GM23338 (cell line): ENCODE measurements around the gene PTBP3. TPM values are rescaled to one million over a fixed set of nuclear protein-coding genes. Genes with fewer than 3 reads are reported as not detected.

Source experiments
- ATAC-seq: fragments of 200-7000 bp; cut with Tn5 transposase; 3 replicates; pipeline ENCODE4 v1.9.1; 2020
- DNase-seq: peaks from one replicate; pipeline ENCODE4 v3.0.0-alpha.2; 2015; ENCODE audit warnings: low spot score
- H2AFZ ChIP-seq: fragments of 200-600 bp; sonication (generic); 2 replicates; pipeline ENCODE4 v1.8.0; 2016; ENCODE audit warnings: antibody characterized with exemption, mild to moderate bottlenecking, moderate library complexity
- H3F3A ChIP-seq: fragments of 200-600 bp; sonication (generic); replicated peaks from 2 replicates; pipeline ENCODE4 v1.8.0; 2017; ENCODE audit warnings: antibody characterized with exemption, mixed run types, low read depth
- H3K27ac ChIP-seq: fragments of 200-600 bp; sonication (generic); 2 replicates; pipeline ENCODE4 v1.6.1; 2016; ENCODE audit warnings: low read depth
- H3K27me3 ChIP-seq: fragments of 200-600 bp; sonication (generic); 2 replicates; pipeline ENCODE4 v1.8.0; 2016; ENCODE audit warnings: mild to moderate bottlenecking, mixed run types, moderate library complexity; ENCODE audit not compliant: insufficient read depth
- H3K36me3 ChIP-seq: fragments of 200-600 bp; sonication (generic); 2 replicates; pipeline ENCODE4 v1.8.0; 2016; ENCODE audit warnings: mild to moderate bottlenecking; ENCODE audit not compliant: insufficient read depth
- H3K4me1 ChIP-seq: fragments of 200-600 bp; sonication (generic); 2 replicates; pipeline ENCODE4 v1.8.0; 2016; ENCODE audit warnings: mild to moderate bottlenecking, moderate library complexity; ENCODE audit not compliant: insufficient read depth
- H3K4me2 ChIP-seq: fragments of 200-600 bp; sonication (generic); 2 replicates; pipeline ENCODE4 v1.7.1; 2017; ENCODE audit warnings: mixed run types
- H3K4me3 ChIP-seq: fragments of 200-600 bp; sonication (generic); 2 replicates; pipeline ENCODE4 v1.6.1; 2016; ENCODE audit warnings: mixed run types
- H3K79me2 ChIP-seq: fragments of 200-600 bp; sonication (generic); replicated peaks from 2 replicates; pipeline ENCODE4 v1.8.0; 2017; ENCODE audit warnings: mild to moderate bottlenecking; ENCODE audit not compliant: insufficient read depth
- H3K9me2 ChIP-seq: fragments of 200-600 bp; sonication (generic); 2 replicates; pipeline ENCODE4 v1.8.0; 2017; ENCODE audit not compliant: insufficient read depth
- H4K20me1 ChIP-seq: fragments of 200-600 bp; sonication (generic); replicated peaks from 2 replicates; pipeline ENCODE4 v1.8.0; 2017; ENCODE audit warnings: mild to moderate bottlenecking; ENCODE audit not compliant: insufficient read depth
- H3K27ac Mint-ChIP-seq: 2 replicates; pipeline ENCODE4 v1.8.0; 2020; ENCODE audit warnings: inconsistent platforms, mild to moderate bottlenecking, moderate library complexity, mixed read lengths
- H3K27me3 Mint-ChIP-seq: 3 replicates; pipeline ENCODE4 v1.8.0; 2022; ENCODE audit warnings: low read depth, mild to moderate bottlenecking, moderate library complexity, mixed read lengths, inconsistent platforms; ENCODE audit not compliant: insufficient read depth, poor library complexity
- H3K36me3 Mint-ChIP-seq: 3 replicates; pipeline ENCODE4 v1.8.0; 2021; ENCODE audit warnings: low read depth, mild to moderate bottlenecking, inconsistent platforms, moderate library complexity, mixed read lengths
- H3K4me1 Mint-ChIP-seq: 3 replicates; pipeline ENCODE4 v1.8.0; 2020; ENCODE audit warnings: mild to moderate bottlenecking, inconsistent platforms, mixed read lengths
- H3K4me3 Mint-ChIP-seq: 3 replicates; pipeline ENCODE4 v1.8.0; 2021; ENCODE audit warnings: moderate library complexity, mild to moderate bottlenecking, inconsistent platforms, mixed read lengths
- H3K9me3 Mint-ChIP-seq: 3 replicates; pipeline ENCODE4 v1.8.0; 2020; ENCODE audit warnings: moderate library complexity, mild to moderate bottlenecking, inconsistent platforms, mixed read lengths
- CREB1 ChIP-seq: fragments of 250-450 bp; sonication (Bioruptor Pico); IDR thresholded peaks from 2 replicates; pipeline ENCODE4 v1.5.0; 2020; ENCODE audit warnings: low read depth, mild to moderate bottlenecking, moderate library complexity
- ETS1 ChIP-seq: IDR thresholded peaks from 2 replicates; pipeline ENCODE4 v1.6.1; 2016; ENCODE audit warnings: antibody characterized with exemption
- EZH2 ChIP-seq: fragments of 200-600 bp; sonication (generic); IDR thresholded peaks from one replicate; pipeline ENCODE4 v1.8.0; 2017; ENCODE audit warnings: antibody characterized with exemption, mild to moderate bottlenecking, low read depth; ENCODE audit not compliant: unreplicated experiment
- EZH2phosphoT487 ChIP-seq: fragments of 200-600 bp; sonication (generic); IDR thresholded peaks from one replicate; pipeline ENCODE4 v1.8.1; 2018; ENCODE audit warnings: antibody characterized with exemption; ENCODE audit not compliant: unreplicated experiment
- JUNB ChIP-seq: IDR thresholded peaks from one replicate; pipeline ENCODE4 v1.6.1; 2016; ENCODE audit warnings: antibody characterized with exemption; ENCODE audit not compliant: unreplicated experiment
- NANOG ChIP-seq: IDR thresholded peaks from 2 replicates; pipeline ENCODE4 v1.6.1; 2016; ENCODE audit warnings: antibody characterized with exemption, borderline replicate concordance
- POLR2AphosphoS5 ChIP-seq: IDR thresholded peaks from 2 replicates; pipeline ENCODE4 v1.6.1; 2016; ENCODE audit warnings: antibody characterized with exemption, low read depth
- REST ChIP-seq: IDR thresholded peaks from one replicate; pipeline ENCODE4 v1.6.1; 2018; ENCODE audit warnings: antibody characterized with exemption; ENCODE audit not compliant: unreplicated experiment
- STAT1 ChIP-seq: IDR thresholded peaks from one replicate; pipeline ENCODE4 v1.6.1; 2016; ENCODE audit warnings: antibody characterized with exemption; ENCODE audit not compliant: unreplicated experiment
- ZNF114 ChIP-seq: fragments of 250-450 bp; sonication (Bioruptor Pico); IDR thresholded peaks from 2 replicates; pipeline ENCODE4 v1.5.0; 2020; ENCODE audit warnings: mild to moderate bottlenecking, moderate library complexity
- ZNF331 ChIP-seq: fragments of 250-450 bp; sonication (Bioruptor Pico); IDR thresholded peaks from 2 replicates; pipeline ENCODE4 v1.5.0; 2020; ENCODE audit warnings: low read depth, mild to moderate bottlenecking, moderate library complexity
- polyA plus RNA-seq: library from polyadenylated mRNA; unstranded; fragments of >200 nt; fragmentation: Nextera tagmentation; extraction: Ambion mirVana; gene quantifications from 2 replicates; pipeline ENCODE4 v1.2.1, GENCODE V29; 2016
- total RNA-seq: library from RNA; depleted of rRNA; stranded (reverse); fragments of >200 nt; shearing (Covaris generic); gene quantifications from 2 replicates; pipeline ENCODE4 v1.2.3, GENCODE V29; 2014

Gene PTBP3
- total and polyA plus RNA-seq, 2 experiments from 2014 or later, result 20.0 to 92.9 TPM

GRCh38 chr9:112233769-112234168, 99.7 kb downstream of the PTBP3 start:
- Histone ChIP-seq H3F3A (no peaks in the 10 kb centered on the region), H2AFZ (no peak overlapping the region), H3K79me2 (no peaks in the 10 kb centered on the region), H3K36me3 (no peaks in the 10 kb centered on the region), H3K9me2 (no peaks in the 10 kb centered on the region), H4K20me1 (no peaks in the 10 kb centered on the region), H3K4me1 (no peaks in the 10 kb centered on the region), H3K4me3 (no peak overlapping the region), H3K27ac (no peak overlapping the region), H3K4me2 (no peak overlapping the region), H3K27me3 (no peaks in the 10 kb centered on the region)
- peaks cover 14% of the 10 kb centered on the region; the same call in 2 of the 3 replicates for H3K36me3 Mint-ChIP-seq
- DNase-seq, result no peak
- peaks cover 7% of the 10 kb centered on the region; the same call in 2 of the 3 replicates for H3K4me1 Mint-ChIP-seq
- H3K9me3 Mint-ChIP-seq, result no peaks in the 10 kb centered on the region
- ATAC-seq, result no peak
- no peaks in the 10 kb centered on the region for H3K27me3 Mint-ChIP-seq
- H3K27ac Mint-ChIP-seq, result no peak overlapping the region
- no peak overlapping the region for H3K4me3 Mint-ChIP-seq
- TF ChIP-seq STAT1 (no peak), REST (no peak), ZNF114 (CRISPR knock-in tag) (no peak), ZNF331 (CRISPR knock-in tag) (no peak), ETS1 (no peak)

GRCh38 chr9:112232233-112232632, 101.2 kb downstream of the PTBP3 start:
- no peaks in the 10 kb centered on the region for H3F3A ChIP-seq
- Mint-ChIP-seq H3K4me1 (no peaks in the 10 kb centered on the region), H3K27ac (no peak overlapping the region), H3K36me3 (peaks cover 20% of the 10 kb centered on the region; the same call in 2 of the 3 replicates), H3K27me3 (no peaks in the 10 kb centered on the region), H3K4me3 (no peak overlapping the region), H3K9me3 (no peaks in the 10 kb centered on the region)
- ATAC-seq (no peak), DNase-seq (no peak)
- H3K79me2 ChIP-seq, result no peaks in the 10 kb centered on the region
- H3K4me1 ChIP-seq, result no peaks in the 10 kb centered on the region
- no peak overlapping the region for H2AFZ ChIP-seq
- H3K4me2 ChIP-seq, result no peak overlapping the region
- no peaks in the 10 kb centered on the region for H4K20me1 ChIP-seq
- H3K27me3 ChIP-seq, result no peaks in the 10 kb centered on the region
- peaks cover 2% of the 10 kb centered on the region; the same call in 1 of the 2 replicates for H3K36me3 ChIP-seq
- H3K4me3 ChIP-seq, result no peak overlapping the region
- H3K9me2 ChIP-seq, result no peaks in the 10 kb centered on the region
- 0 out of 2 replicates have a peak overlapping the region, but pooled peaks have one; percentile 10 for H3K27ac ChIP-seq
- TF ChIP-seq EZH2 (no peak), ZNF114 (CRISPR knock-in tag) (no peak), ZNF331 (CRISPR knock-in tag) (no peak), EZH2phosphoT487 (no peak), STAT1 (no peak), POLR2AphosphoS5 (no peak), NANOG (no peak), JUNB (no peak), REST (no peak), ETS1 (no peak), CREB1 (CRISPR knock-in tag) (no peak)
